Adrenal gland (tissue), 12 donors: ENCODE data around the gene CTSL. TPM values are rescaled to one million over a fixed set of nuclear protein-coding genes. Genes with fewer than 3 reads are reported as not detected.

ENCODE experiments used
- polyA plus RNA-seq, 3 donors: library from polyadenylated mRNA; stranded (reverse); fragments of 200-250 nt in 2 of 3; fragments of 350-450 nt in 1 of 3; fragmentation: Illumina TruSeq in 1 of 3; extraction: RNeasy Lipid Tissue Mini Kit (QIAGEN cat#74804) in 1 of 3; gene quantifications; one replicate each; pipeline ENCODE4 v1.2.3, GENCODE V29; 2013 to 2014
- total RNA-seq, 9 donors: library from RNA; depleted of rRNA in 4 of 9; stranded (reverse); fragments of >200 nt in 4 of 9; fragments of 120-200 nt in 1 of 9; fragmentation: NEBNext Ultra II Directional in 1 of 9; extraction: Animal tissue kit (Norgen Biotek cat#: 25700) in 1 of 9; gene quantifications; one replicate each; pipeline versions ENCODE4 v1.1.0 to v1.2.4, GENCODE V29; 2013 to 2023
- donor health status: healthy with polysubstance abuse.
- donor health status: Bipolar disorder and iron deficiency.
- donor health status: DM: yes; HTN: yes; CAD: no.
- donor health status: DM: no; HTN: no; CAD: no.
- donor health status: DM: no; HTN: no; CAD: no.
- donor health status: DM: yes; HTN: yes; CAD: no.

CTSL gene
- total and polyA plus RNA-seq, 12 donors, result 65.2 to 208 (median 136) TPM

Other genes starting within 250 kb of the CTSL start
- 10 to 100 TPM; 12.8 to 44.6 (median 26.3) TPM for gene DAPK1, start 228.3 kb upstream of the CTSL start, total RNA-seq
- 10 to 100 TPM in 1 of 3 donors, 1 to 10 TPM in 2; 5.4 to 15.6 (median 5.8) TPM for gene DAPK1, start 228.3 kb upstream of the CTSL start, polyA plus RNA-seq
- gene SPATA31E1, start 156.8 kb downstream of the CTSL start, total RNA-seq, result not detected
- not detected for gene SPATA31E1, start 156.8 kb downstream of the CTSL start, polyA plus RNA-seq
- not detected for gene SPATA31C1, start 191.8 kb downstream of the CTSL start, total RNA-seq
- not detected for gene SPATA31C1, start 191.8 kb downstream of the CTSL start, polyA plus RNA-seq
- 10 to 100 TPM; 13.8 to 36.5 (median 21.7) TPM for gene CDK20, start 248.4 kb downstream of the CTSL start, total RNA-seq
- gene CDK20, start 248.4 kb downstream of the CTSL start, polyA plus RNA-seq, result 10 to 100 TPM; 10.9 to 28.9 (median 19.3) TPM